Measurements from ENCODE around the gene ITPRIPL2.

The ITPRIPL2 gene

DNA sequence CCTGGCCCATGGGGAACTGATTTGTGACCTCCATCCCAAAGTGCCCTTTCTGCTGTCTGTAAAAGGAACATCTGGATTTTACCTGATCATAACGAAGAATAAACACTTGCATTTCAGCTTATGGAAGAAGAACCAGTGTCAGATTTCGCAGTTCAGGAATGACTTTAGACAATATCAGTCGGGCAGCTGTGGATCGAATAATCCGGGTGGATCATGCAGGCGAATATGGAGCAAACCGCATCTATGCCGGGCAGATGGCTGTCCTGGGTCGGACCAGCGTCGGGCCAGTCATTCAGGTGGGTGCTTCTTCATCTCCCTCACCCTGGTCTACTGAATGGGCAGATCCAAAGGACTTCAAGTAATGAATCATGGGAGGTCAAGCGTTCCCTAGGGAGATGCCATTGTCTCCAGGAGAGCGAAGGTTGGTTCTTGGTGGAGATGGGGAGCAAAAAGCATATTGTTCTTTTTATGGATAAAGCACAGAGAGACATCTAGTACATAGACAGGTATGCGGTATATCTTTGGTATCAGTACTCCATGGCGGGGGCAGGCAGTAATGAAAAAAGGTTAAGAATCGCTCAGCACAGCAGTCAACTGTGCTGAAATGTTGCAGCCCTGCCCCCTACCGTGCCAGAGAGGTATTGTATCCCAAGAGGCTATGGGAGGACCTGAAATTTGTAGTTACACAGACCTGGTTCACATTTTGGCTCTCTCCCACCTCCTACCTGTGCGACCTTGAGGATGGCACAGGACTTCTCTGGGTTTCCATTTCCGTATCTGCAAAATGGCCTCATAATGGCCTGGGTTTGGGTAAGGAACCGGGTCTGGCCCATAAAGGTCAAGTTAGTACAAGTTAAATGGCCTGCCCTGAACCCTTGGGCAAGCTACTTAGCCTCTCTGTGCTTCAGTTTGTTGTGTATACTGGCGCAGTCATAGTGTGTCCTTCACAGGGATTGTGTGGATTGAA lies 41.7 kb upstream of the ITPRIPL2 start:
- Histone ChIP-seq H3K4me2 (ENCODE audit: low read length) (no peak overlapping the region), H3K36me3 (ENCODE audit: control insufficient read depth, insufficient read depth, low read length) (no peaks in the 10 kb centered on the region), H2AFZ (no peak overlapping the region), H3K4me1 (no peaks in the 10 kb centered on the region), H3K27me3 (ENCODE audit: control insufficient read depth, insufficient read depth, low read length) (no peaks in the 10 kb centered on the region), H3K9me3 (ENCODE audit: control insufficient read depth, low read length) (no peaks in the 10 kb centered on the region), H3K9ac (no peak overlapping the region), H3K79me2 (peaks cover 2% of the 10 kb centered on the region), H3K27ac (no peak overlapping the region), H3K4me3 (ENCODE audit: low read depth, low read length) (no peak overlapping the region)
- TF ChIP-seq, protein P1, sequence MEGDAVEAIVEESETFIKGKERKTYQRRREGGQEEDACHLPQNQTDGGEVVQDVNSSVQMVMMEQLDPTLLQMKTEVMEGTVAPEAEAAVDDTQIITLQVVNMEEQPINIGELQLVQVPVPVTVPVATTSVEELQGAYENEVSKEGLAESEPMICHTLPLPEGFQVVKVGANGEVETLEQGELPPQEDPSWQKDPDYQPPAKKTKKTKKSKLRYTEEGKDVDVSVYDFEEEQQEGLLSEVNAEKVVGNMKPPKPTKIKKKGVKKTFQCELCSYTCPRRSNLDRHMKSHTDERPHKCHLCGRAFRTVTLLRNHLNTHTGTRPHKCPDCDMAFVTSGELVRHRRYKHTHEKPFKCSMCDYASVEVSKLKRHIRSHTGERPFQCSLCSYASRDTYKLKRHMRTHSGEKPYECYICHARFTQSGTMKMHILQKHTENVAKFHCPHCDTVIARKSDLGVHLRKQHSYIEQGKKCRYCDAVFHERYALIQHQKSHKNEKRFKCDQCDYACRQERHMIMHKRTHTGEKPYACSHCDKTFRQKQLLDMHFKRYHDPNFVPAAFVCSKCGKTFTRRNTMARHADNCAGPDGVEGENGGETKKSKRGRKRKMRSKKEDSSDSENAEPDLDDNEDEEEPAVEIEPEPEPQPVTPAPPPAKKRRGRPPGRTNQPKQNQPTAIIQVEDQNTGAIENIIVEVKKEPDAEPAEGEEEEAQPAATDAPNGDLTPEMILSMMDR (IDR thresholded peaks at IDR 0.05), result peak; percentile 53

DNA sequence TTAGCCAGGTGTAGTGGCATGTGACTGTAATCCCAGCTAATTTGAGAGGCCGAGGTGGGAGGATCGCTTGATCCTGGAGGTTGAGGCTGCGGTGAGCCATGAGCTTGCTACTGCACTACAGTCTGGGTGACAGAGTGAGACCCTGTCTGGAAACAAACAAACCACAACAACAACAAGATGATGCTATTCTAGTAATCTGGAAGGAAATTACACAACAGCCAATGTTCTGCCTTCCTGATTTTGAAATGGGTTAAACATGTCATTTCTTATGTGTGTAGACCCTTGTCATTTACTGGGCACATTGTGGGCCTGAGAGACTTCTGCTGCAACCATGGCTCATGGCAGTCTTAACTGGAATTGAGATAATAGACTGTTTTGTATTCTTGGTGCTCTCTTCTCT lies 40.4 kb upstream of the ITPRIPL2 start:
- no peaks in the 10 kb centered on the region for H3K9me3 ChIP-seq (ENCODE audit: control insufficient read depth, low read length)
- TF ChIP-seq, protein P1 (IDR thresholded peaks at IDR 0.05), result no peak
- H3K79me2 ChIP-seq, result peaks cover 2% of the 10 kb centered on the region
- no peak overlapping the region for H3K4me2 ChIP-seq (ENCODE audit: low read length)
- no peaks in the 10 kb centered on the region for H3K27me3 ChIP-seq (ENCODE audit: control insufficient read depth, insufficient read depth, low read length)
- no peaks in the 10 kb centered on the region for H3K36me3 ChIP-seq (ENCODE audit: control insufficient read depth, insufficient read depth, low read length)
- no peak overlapping the region for H3K4me3 ChIP-seq (ENCODE audit: low read depth, low read length)
- H3K4me1 ChIP-seq, result no peaks in the 10 kb centered on the region
- no peak overlapping the region for H3K27ac ChIP-seq
- no peak overlapping the region for H2AFZ ChIP-seq
- H3K9ac ChIP-seq, result no peak overlapping the region

- H3K36me3 ChIP-seq (ENCODE audit: control insufficient read depth, insufficient read depth, low read length), result no peaks in the 10 kb centered on the region
- no peaks in the 10 kb centered on the region for H3K4me1 ChIP-seq
- H3K27me3 ChIP-seq (ENCODE audit: control insufficient read depth, insufficient read depth, low read length), result no peaks in the 10 kb centered on the region
- no peak overlapping the region for H3K27ac ChIP-seq
- no peak overlapping the region for H3K9ac ChIP-seq
- H3K4me2 ChIP-seq (ENCODE audit: low read length), result no peak overlapping the region
- H3K4me3 ChIP-seq (ENCODE audit: low read depth, low read length), result no peak overlapping the region
- H3K9me3 ChIP-seq (ENCODE audit: control insufficient read depth, low read length), result no peaks in the 10 kb centered on the region
- H3K79me2 ChIP-seq, result peaks cover 2% of the 10 kb centered on the region
- TF ChIP-seq, protein P1 (IDR thresholded peaks at IDR 0.05), result no peak
- H2AFZ ChIP-seq, result no peak overlapping the region
Measured at GRCh38 chr16:19073863-19074262, 39.9 kb upstream of the ITPRIPL2 start.

GRCh38 chr16:19075511-19075910 lies 38.3 kb upstream of the ITPRIPL2 start:
- H3K27me3 ChIP-seq (ENCODE audit: control insufficient read depth, insufficient read depth, low read length), result no peaks in the 10 kb centered on the region
- no peaks in the 10 kb centered on the region for H3K36me3 ChIP-seq (ENCODE audit: control insufficient read depth, insufficient read depth, low read length)
- H3K9ac ChIP-seq, result no peak overlapping the region
- no peaks in the 10 kb centered on the region for H3K4me1 ChIP-seq
- H3K79me2 ChIP-seq, result peaks cover 2% of the 10 kb centered on the region
- no peaks in the 10 kb centered on the region for H3K9me3 ChIP-seq (ENCODE audit: control insufficient read depth, low read length)
- H2AFZ ChIP-seq, result no peak overlapping the region
- no peak overlapping the region for H3K27ac ChIP-seq
- H3K4me3 ChIP-seq (ENCODE audit: low read depth, low read length), result no peak overlapping the region
- H3K4me2 ChIP-seq (ENCODE audit: low read length), result no peak overlapping the region
- TF ChIP-seq, protein P1 (IDR thresholded peaks at IDR 0.05), result no peak

Measured in parathyroid adenoma (tissue), 2 donors.